DND-41 (cell line): ENCODE data around the gene SPDYE4.

Experiments
- ATAC-seq: fragments of 200-7000 bp; cut with Tn5 transposase; 3 replicates; pipeline ENCODE4 v1.9.1; 2021; ENCODE audit warnings: low read depth; ENCODE audit not compliant: insufficient read depth
- DNase-seq: peaks from one replicate; pipeline ENCODE4 v3.0.0-alpha.2; 2020
- H2AFZ ChIP-seq: 2 replicates; pipeline ENCODE4 v1.6.0; 2012; ENCODE audit warnings: low read depth, low read length
- H3K27ac ChIP-seq: 2 replicates; pipeline ENCODE4 v1.5.1; 2012; ENCODE audit warnings: low read length, inconsistent platforms
- H3K27me3 ChIP-seq: fragments of 200-600 bp; sonication (generic); 2 replicates; pipeline ENCODE4 v1.6.0; 2012; ENCODE audit warnings: low read length, mild to moderate bottlenecking, inconsistent platforms; ENCODE audit not compliant: insufficient read depth, poor library complexity
- H3K36me3 ChIP-seq: 2 replicates; pipeline ENCODE4 v1.5.1; 2012; ENCODE audit warnings: low read length, inconsistent platforms; ENCODE audit not compliant: insufficient read depth
- H3K4me1 ChIP-seq: 2 replicates; pipeline ENCODE4 v1.5.1; 2012; ENCODE audit warnings: mild to moderate bottlenecking, low read length; ENCODE audit not compliant: insufficient read depth
- H3K4me2 ChIP-seq: 2 replicates; pipeline ENCODE4 v1.6.0; 2012; ENCODE audit warnings: mild to moderate bottlenecking, moderate library complexity, low read length, inconsistent platforms; ENCODE audit not compliant: insufficient read depth
- H3K4me3 ChIP-seq, 2 experiments: fragments of 200-600 bp in 1 of 2; shearing (Covaris generic) in 1 of 2; 2 replicates each; pipeline ENCODE4 v1.5.1; 2012 to 2016; ENCODE audit warnings: inconsistent platforms in 2 of 2, low read length in 2 of 2, mild to moderate bottlenecking in 2 of 2, low read depth in 1 of 2, moderate library complexity in 1 of 2
- H3K79me2 ChIP-seq: 2 replicates; pipeline ENCODE4 v1.6.0; 2012; ENCODE audit warnings: low read length, inconsistent platforms; ENCODE audit not compliant: insufficient read depth
- H3K9ac ChIP-seq: 2 replicates; pipeline ENCODE4 v1.6.0; 2012; ENCODE audit warnings: low read depth, mild to moderate bottlenecking, inconsistent platforms, low read length, moderate library complexity
- H3K9me3 ChIP-seq: 2 replicates; pipeline ENCODE4 v1.5.1; 2012; ENCODE audit warnings: low read length, moderate library complexity, mild to moderate bottlenecking, inconsistent platforms; ENCODE audit not compliant: insufficient read depth, severe bottlenecking
- H4K20me1 ChIP-seq: 2 replicates; pipeline ENCODE4 v1.6.0; 2012; ENCODE audit warnings: low read length; ENCODE audit not compliant: insufficient read depth
- EZH2 ChIP-seq: IDR thresholded peaks from 3 replicates; pipeline ENCODE4 v1.6.1; 2012; ENCODE audit warnings: borderline replicate concordance, low read depth, mild to moderate bottlenecking, moderate library complexity, low read length, inconsistent platforms; ENCODE audit not compliant: severe bottlenecking
- TF ChIP-seq, protein P1 (sequence below): IDR thresholded peaks from 2 replicates; pipeline ENCODE4 v1.5.1; 2012; ENCODE audit warnings: borderline replicate concordance, low read length, moderate library complexity, mild to moderate bottlenecking; ENCODE audit not compliant: poor library complexity, severe bottlenecking; ENCODE audit errors: extremely low read depth

Gene SPDYE4

DNA sequence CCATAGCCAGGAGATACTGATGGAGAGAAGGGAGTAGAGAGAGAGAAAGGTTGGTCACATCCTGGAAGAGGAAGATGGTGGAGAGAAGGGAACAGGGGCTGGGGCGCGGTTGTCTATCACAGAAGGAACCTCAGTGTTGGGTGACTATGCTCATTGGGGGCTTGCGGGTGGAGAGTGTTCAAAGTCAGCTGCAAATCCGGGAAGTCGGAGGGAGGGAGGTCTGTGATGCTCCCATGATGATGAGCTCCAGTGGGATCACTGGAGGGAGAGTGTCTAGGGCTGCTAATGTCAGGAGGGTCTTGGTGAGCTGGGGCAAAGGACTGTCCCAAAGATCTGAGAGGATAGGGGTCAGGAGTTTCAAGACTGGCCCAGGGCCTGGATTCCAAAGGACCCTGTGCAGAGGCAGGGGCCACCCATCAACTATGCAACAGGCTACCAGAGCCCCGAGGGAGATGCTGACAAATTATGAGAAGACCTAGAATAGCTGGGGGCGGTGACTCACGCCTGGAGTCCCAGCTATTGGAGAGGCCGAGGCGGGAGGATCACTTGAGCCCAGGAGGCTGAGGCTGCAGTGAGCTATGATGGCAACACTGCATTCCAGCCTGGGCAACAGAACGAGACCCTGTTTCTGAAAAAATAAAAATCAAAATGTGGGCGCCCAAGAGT lies 2.6 kb downstream of the SPDYE4 start:
- no peak overlapping the region for H3K4me2 ChIP-seq
- no peak for DNase-seq
- ATAC-seq = no peak
- no peak overlapping the region for H3K27ac ChIP-seq
- no peaks in the 10 kb centered on the region for H3K4me1 ChIP-seq
- H3K79me2 ChIP-seq = no peaks in the 10 kb centered on the region
- no peak overlapping the region for H3K4me3 ChIP-seq
- no peaks in the 10 kb centered on the region for H3K27me3 ChIP-seq
- H3K9me3 ChIP-seq = no peaks in the 10 kb centered on the region
- no peaks in the 10 kb centered on the region for H4K20me1 ChIP-seq
- H3K9ac ChIP-seq = no peak overlapping the region
- no peaks in the 10 kb centered on the region for H3K36me3 ChIP-seq
- H2AFZ ChIP-seq = no peak overlapping the region
- TF ChIP-seq EZH2 = no peak
- TF ChIP-seq, protein P1, sequence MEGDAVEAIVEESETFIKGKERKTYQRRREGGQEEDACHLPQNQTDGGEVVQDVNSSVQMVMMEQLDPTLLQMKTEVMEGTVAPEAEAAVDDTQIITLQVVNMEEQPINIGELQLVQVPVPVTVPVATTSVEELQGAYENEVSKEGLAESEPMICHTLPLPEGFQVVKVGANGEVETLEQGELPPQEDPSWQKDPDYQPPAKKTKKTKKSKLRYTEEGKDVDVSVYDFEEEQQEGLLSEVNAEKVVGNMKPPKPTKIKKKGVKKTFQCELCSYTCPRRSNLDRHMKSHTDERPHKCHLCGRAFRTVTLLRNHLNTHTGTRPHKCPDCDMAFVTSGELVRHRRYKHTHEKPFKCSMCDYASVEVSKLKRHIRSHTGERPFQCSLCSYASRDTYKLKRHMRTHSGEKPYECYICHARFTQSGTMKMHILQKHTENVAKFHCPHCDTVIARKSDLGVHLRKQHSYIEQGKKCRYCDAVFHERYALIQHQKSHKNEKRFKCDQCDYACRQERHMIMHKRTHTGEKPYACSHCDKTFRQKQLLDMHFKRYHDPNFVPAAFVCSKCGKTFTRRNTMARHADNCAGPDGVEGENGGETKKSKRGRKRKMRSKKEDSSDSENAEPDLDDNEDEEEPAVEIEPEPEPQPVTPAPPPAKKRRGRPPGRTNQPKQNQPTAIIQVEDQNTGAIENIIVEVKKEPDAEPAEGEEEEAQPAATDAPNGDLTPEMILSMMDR = no peak

DNA sequence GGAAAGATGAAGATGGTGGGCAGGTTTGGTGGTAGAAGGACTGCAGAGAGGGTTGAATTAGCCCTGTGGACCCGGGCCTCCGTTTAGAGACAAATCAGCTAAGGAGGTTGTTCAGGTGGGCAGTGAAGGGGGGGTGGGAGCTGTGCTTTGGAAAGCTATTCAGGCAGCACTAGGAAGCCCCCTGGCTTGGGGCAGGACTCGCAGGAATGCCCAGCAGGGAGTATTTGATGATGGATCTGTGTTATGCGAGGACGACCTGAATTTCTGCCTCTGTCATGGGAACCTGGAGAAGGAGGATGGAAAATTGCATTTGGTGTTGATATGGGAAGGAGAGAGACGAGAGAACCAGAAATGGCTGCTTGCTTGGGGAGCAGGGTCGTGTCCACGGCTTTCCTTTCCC lies 3.5 kb downstream of the SPDYE4 start:
- no peak overlapping the region for H3K27ac ChIP-seq
- H3K27me3 ChIP-seq = no peaks in the 10 kb centered on the region
- no peak for TF ChIP-seq EZH2
- TF ChIP-seq, protein P1 = no peak
- H3K4me2 ChIP-seq = no peak overlapping the region
- H2AFZ ChIP-seq = no peak overlapping the region
- H3K9me3 ChIP-seq = no peaks in the 10 kb centered on the region
- no peak for DNase-seq
- no peaks in the 10 kb centered on the region for H4K20me1 ChIP-seq
- H3K79me2 ChIP-seq = no peaks in the 10 kb centered on the region
- no peak overlapping the region for H3K4me3 ChIP-seq
- no peak overlapping the region for H3K9ac ChIP-seq
- H3K4me1 ChIP-seq = no peaks in the 10 kb centered on the region
- H3K36me3 ChIP-seq = no peaks in the 10 kb centered on the region
- no peak for ATAC-seq

DNA sequence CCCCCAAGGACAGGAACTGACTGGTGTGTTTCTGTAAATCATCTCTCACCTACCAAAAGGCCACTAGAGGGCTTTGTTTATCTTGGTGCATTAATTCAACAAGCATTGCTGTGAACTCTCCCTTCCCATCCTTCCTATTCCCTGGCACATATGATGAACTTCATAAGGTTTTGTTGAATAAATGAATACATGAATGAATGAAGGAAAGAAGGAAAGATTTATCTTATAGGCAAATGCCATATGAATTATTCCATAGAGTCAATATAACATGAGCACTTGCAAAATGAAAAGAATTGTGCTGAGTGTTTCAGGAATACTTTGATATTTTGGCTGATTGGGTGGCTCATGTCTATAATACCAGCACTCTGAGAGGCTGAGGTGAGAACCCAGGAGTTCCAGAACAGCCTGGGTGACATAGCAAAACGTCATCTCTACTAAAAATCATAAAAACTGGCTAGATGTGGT lies 4.3 kb downstream of the SPDYE4 start:
- Histone ChIP-seq H4K20me1 (no peaks in the 10 kb centered on the region), H3K9me3 (no peaks in the 10 kb centered on the region), H3K36me3 (no peaks in the 10 kb centered on the region), H3K27ac (no peak overlapping the region), H3K4me1 (no peaks in the 10 kb centered on the region), H2AFZ (no peak overlapping the region), H3K9ac (no peak overlapping the region), H3K4me2 (no peak overlapping the region), H3K79me2 (no peaks in the 10 kb centered on the region), H3K27me3 (no peaks in the 10 kb centered on the region), H3K4me3 (no peak overlapping the region)
- TF ChIP-seq, protein P1 = peak; percentile 69
- TF ChIP-seq EZH2 = no peak
- DNase-seq (no peak), ATAC-seq (peak; percentile 60)
